ENCODE data around the gene DIAPH3.

Gene DIAPH3

DNA sequence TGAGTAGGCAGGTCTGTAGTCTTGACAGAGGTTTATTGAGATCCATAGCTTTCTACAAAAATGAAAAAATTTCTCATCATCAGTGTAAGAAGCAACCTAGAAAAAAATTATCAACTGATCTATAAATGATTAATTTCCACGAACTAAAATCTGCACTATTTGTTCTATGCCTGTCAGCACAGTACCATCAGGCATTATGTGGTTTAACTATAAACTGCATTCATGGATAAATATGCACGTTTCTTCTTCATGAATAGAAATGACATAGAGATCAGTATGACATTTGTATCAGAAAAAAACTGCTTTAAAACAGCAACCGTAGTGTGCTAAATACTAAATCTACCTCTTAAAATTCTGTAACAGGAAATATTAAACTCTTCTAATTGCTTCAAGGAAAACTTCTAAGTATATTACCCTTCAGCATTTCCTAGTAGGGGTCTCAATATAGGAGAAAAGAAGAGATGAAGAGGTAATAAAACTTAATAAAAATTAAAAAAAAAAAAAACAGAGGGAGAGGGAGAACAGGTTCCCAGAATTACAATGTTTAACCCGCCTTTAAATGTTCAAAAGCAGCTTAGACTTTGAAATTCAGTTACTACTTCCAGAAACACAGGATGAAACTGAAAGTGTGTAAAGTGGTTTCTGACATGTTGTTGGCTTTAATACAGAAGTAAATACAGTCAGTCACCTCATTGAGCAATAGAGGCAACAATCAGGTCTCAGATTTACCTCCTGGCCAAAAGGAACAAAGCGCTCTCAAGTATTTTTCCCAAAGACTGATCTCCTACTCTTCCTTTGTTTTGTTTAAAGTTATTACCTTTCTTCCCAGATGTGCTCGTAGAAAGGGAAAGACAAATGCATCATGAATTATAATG, 144.4 kb downstream of the DIAPH3 start:
- DNase-seq (ENCODE audit: low spot score), result no peak

DNA sequence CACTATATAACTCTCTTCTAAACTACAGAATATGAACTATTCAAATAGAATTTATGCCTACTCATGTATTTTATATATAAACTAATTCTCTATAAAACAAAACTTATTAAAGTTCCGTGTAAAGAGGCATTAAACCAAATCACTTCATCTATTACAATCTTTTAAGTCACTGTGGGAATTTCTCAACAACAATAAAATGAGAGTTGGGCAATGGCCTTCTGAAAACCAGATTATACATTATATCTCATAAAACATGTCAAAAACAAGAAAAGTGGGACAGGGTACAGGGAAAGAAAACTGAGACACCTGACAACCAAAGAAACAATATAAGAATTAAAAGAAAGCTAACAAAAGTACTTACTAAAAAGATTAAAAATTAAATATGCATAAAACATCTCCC, 145.2 kb downstream of the DIAPH3 start:
- no peak for DNase-seq (ENCODE audit: low spot score)

DNA sequence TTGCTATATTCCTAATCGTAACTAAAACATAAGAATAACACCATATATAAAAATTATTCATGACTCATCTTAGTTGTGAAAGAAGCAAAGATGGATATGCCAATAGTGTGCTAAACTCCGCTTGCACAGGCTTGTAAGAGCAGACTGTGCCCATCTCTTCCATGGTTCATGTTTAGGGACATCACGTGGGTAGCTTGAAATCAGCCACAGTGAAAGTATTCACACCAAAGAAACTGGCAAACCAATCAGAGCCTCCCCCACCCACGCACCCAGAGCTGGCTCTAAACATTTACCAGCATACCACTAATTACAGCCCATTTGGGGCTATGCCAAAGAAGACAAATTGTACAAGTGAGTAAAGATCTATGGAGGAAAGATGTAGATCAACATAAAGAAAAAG, 147.5 kb downstream of the DIAPH3 start:
- DNase-seq (ENCODE audit: low spot score), result no peak

DNA sequence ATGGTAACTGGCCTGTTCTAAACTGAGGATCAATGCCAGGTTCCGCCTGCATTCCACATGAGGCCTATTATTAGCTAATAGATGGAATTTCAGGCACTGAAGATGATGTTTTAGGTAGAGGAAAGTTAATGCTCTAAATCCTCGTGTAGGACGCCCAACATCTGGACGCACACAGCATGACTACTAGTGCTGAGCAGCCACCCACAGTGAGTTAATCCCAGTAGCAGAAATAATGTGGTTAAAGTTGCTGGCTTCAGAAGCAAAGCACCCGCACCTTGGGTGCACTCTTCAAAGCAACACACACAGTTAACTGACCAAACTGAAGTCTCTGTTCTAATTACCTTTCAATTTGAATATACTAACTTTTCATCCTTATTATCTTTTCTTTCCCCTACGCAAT, 150.6 kb downstream of the DIAPH3 start:
- DNase-seq (ENCODE audit: low spot score), result no peak

DNA sequence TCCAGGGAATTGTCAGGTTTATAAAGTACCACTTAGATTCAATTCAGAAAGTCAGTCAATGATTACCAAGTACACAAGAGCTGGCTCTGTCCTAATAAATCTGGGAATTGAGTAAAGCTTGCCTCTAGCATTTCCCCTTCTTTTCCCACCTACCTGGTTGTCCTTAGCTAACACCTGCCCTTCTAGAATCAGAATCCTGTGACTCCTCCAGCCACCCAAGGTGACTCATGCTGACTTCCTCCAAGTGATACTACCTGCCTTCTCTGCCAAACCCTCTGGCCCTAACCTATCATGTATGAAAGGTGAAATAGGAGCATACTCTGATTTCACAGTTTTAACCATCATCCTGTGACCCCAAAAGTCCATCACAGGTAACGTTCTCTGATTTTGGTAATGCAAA, 151.2 kb downstream of the DIAPH3 start:
- DNase-seq (ENCODE audit: low spot score), result peak; percentile 45

DNA sequence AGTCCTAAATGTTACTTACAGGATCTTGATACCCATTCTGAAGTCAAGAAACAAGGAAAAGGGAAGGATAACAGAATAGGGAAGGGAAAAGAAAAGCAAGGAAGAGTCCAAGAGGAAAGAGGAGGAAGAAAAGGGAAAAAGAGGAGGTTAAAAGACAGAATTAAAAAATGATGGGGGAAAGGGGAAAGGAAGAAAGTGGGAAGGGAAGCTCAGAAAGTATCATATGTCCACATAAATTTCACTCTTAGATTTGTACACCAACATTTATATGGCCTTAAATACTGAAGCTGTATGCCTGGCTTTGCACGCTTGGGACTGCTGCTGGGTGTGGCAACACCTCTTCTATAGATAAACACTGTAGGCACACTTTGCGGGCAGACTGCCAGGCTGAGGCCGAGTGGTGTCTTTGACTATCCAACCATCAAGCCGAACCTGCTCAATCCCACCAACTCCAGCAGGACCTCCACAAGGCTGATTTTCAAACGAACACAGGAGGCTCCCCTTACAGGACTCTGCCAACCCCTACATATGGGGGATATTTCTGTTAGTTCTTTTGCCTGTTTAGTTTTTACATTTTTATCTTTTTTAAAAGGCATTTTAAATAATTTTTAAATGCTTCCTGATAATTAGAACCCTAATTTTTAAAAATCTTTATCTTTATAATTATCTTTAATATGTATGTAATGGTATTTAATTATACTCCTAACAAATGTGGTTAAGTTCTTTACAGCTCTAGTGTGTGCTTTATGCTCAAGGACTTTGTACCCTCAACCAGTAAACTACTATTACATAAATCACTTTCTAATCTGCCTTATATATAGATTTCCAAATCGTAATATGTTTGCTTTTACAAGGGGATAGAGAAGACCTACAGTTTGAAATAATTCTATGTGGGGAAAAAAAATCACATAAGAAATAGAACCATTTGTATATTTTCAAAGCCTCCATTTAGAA, 154.2 kb downstream of the DIAPH3 start:
- peak; percentile 77 for DNase-seq (ENCODE audit: low spot score)

DNA sequence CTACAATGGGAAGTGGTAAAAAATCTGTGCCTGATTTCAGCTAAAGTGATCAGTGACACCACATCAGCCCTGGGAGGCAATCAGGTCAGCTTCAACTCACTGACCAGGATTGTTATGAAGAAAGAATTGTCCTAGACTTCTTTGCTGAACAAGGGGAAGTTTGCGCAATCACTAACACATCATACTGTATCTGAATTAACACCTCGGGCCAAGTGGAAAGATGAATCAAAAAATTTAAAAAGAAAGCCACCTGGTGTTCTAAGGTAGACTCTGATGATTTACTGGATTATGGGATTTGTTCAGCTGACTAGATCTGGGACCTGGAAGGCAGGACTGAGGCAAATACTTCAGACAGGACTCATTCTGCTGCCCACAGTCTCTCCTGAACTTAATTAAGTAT, 161.8 kb downstream of the DIAPH3 start:
- DNase-seq (ENCODE audit: low spot score), result no peak

DNA sequence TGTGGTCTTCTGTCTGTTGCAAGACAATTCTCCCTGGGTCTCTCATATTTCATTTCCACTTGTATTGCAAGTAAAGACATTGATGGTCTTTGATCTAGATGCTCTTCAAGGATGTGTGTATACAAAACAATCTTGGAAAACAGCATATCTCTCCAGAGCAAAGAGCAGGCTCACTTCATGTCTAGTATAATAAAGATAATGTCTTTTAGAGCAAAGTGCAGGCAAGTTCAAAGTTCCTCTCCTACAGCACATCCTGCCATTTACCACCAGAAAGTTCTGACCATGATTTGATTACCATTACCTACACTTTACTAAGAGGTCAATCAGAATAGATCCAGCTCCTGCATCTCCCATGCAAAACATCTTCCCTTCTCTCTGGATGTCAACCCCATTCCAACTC, 162.8 kb downstream of the DIAPH3 start:
- DNase-seq (ENCODE audit: low spot score), result no peak

DNA sequence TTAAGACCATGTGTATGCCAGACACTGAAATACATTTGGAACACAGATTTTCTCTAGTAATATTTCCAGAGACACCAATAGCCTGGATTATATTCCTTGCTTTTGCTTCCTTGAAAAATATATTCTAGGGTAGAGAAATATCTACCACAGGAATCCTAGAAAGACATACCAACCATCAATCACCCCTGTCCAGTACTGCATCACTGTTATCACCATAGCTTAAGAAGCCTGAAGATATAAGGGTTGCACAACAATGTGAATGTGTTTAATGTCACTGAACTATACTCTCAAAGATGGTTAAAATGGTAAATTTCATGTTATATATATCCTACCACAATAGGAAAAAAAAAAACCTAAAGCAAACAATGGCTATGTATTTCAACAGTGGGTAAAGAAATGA, 163.6 kb downstream of the DIAPH3 start:
- DNase-seq (ENCODE audit: low spot score), result no peak

DNA sequence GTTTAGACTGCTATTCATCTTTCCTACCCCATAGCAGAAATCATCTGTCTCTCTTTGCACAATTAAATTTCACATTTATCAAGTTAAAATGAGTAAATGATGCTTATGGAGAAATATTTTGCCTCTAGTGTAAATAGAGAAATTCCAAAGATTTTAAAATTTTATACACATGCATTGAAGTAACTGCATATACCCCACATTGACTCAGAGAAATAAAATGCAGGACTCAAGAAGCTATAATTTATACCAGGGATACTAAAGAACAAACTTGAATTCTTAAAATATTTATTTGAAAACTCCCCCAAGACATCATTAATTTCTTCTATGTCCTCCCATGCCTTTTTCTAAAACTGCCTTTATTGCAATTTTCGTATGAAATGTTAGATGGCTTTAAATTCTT, 165.8 kb downstream of the DIAPH3 start:
- DNase-seq (ENCODE audit: low spot score), result no peak

DNA sequence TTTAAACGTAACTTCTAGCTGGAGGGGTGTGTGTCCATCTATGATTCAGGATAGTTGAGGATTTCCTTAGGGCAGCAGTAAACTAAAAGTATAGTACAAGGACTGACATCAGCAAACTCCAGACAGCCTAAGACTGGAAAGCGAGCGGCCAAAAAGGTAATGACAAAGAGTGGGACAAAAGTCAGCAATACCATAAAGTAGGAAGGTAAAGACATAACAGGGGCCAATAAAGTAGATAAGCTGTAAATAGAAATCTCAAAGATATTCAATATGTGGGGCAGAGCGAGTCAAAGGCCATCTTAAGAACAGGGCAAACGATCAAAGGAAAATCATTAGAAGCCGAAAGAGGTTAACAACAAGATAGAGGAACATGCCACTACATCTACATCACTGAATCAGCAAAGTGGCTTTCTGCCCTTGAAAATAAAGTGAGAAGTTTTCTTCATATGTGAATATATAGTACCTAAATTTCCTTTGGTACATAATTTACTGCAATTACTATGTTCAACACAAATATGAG, 167.2 kb downstream of the DIAPH3 start:
- no peak for DNase-seq (ENCODE audit: low spot score)

DNA sequence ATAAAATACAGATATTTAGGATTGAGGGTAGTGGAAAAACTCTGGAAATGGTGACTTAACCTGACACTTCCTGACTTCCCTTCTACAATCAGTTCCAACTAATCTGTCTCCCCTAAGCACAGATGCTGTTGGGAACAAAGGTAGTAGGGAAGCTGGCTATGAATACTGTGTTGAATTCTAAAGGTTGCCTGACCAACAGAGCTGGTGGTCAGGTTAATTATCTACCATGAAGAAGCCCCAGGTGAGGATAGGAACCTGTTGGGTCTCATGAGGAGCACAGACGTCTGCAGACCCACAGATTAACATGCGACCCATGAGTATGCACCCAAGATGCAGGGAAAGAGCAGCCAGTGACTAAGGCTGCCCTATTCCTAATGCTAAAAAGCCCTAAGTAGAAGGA, 172.3 kb downstream of the DIAPH3 start:
- no peak for DNase-seq (ENCODE audit: low spot score)

DNA sequence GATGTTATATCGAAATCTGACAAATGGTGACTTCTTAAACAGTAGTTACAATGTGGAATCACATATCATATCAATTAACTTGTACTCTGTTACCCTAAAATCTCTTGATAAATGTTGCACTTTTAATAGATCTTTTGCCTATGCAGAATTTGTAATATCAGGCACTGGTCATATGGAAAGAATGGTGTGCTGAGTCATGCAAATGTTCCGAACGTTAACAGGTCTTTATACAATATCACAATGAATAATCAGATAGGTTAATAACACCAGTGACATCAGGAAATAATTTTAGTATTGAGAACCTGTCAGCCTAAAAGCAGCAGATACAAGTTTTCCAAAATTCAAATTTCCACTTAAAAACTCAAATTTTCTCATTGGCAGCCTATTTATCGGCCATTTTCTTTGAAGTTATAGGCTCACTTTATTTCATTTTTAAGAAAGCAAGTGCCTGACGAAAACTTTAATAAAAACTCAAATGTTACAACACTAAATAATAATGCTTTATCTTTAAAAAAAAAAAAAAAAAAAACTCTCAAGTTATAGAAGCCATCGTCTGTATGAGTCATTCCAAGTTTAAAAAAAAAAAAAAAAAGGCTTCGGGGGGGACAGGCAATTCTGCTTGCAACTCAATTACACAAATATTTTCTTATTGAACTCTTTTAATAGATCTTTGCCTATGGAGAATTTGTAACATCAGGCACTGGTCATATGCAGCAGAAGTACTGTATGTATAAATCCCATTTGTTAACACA, 180.9 kb downstream of the DIAPH3 start:
- DNase-seq (ENCODE audit: low spot score), result no peak

DNA sequence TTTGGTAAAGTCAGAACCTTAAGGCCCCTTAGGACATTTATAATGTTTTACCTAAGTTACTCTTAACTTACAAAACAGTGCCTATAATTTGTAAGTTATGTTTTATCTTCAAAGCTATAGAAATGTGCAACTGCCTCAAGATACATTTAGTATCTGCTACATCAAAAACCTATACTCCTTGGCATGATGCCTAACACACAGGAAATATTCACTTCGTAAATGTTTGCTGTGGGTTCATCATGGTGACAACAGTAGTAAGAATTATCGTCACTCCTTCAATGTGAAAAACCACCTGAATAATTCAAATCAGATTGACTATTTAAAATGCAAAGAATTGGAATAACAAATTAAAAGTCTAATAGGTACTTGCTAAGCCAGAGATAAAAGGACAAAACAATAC, 184.1 kb downstream of the DIAPH3 start:
- DNase-seq (ENCODE audit: low spot score), result no peak

DNA sequence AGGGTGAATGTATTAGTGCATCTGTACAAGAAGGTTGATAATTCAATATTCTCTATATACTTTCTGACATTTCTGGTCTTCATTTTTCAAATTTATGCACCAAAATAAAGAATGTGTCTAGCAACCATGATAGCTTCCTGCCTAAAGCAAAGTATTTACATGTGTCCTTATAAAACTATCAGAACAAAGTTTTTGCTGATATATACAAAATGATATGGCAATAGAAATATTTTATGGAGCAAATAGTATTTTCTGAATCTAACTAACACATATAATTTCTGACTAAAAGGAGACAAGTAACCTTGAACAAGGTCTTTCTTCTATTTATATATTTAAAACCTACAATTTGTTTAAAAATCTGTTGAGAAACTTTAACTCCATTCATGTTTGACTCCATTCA, 184.9 kb downstream of the DIAPH3 start:
- no peak for DNase-seq (ENCODE audit: low spot score)

DNA sequence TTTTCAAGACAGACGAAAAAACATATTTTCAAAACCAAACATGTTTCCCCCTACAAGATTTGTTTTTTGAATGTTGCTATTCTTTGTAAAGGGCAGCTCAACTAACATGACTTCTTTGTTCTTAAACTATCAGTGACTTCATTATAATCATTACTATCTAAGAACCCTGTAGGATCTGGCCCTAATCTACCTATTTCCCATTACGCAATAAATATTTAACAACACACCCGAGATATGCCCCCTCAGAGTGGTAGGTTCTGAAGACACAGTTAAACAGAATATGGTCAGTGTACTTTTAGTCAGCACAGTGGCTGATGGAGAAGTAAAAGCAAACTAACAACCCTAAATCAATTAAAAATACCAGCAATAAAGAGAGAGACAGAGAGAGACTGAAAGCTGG, 186.9 kb downstream of the DIAPH3 start:
- no peak for DNase-seq (ENCODE audit: low spot score)

DNA sequence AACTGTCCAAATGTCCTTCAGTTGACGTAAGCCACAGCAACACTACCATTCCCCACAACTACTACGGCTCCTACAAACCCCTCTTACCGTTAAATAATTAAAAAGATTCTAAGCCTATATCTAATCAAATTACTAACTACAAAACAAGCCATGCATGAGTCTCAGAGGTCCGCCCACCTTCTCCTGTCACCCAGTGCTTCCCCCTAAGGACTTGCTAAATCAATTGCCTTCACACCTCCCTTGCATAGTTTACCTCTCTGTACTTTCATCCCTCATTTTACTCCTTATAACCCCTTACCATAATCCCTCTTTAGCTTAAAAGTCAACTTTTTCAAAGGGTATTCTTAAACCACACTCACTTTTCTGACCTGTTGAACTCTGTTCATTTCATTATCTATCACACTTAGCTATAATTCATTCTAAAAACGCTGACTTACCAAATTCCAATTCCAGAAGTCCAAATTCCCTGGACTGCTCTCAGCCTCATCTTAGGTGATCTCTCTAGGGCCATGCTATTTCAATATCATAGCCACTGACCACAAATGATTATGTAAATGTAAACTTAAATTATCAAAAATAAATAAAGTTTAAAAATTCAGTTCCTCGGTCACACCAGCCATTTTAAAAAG, 187.8 kb downstream of the DIAPH3 start:
- DNase-seq (ENCODE audit: low spot score), result no peak

DNA sequence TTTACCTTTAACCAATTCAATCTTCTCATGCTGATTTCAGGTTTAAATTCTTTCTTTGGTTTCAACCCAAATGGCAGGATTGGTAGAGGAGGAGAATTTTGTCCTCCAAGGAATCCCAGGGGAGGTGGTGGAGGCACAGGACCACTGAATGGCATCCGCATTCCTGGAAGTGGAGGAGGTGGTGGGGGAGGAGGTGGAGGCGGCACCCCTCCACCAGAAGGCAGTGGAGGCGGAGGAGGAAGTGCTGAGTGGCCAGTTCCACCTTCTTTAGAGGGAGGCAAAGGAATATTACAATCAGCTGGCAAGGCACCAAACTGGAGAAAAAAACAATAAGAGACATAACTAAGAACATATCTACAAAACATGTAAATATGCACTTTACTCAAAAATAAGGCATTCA, 192.9 kb downstream of the DIAPH3 start:
- no peak for DNase-seq (ENCODE audit: low spot score)

DNA sequence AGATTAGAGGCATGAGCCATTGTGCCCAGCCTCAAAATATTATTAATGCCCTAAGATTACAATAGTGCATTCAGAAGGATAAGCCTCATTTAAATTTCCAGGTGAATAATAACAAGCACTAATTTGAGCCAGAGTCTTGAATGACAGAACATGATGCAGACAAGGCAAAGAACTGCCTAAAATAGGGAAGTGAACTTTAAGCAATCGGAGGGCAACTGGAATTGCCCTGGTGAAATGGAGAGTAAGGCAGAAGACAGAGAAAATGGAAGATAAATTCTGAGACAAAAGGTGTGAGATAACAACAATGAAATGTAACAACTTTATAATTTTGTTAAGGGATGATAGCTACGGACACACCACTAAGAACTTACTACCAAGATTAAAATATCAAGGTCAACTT, 199.9 kb downstream of the DIAPH3 start:
- DNase-seq (ENCODE audit: low spot score), result no peak

DNA sequence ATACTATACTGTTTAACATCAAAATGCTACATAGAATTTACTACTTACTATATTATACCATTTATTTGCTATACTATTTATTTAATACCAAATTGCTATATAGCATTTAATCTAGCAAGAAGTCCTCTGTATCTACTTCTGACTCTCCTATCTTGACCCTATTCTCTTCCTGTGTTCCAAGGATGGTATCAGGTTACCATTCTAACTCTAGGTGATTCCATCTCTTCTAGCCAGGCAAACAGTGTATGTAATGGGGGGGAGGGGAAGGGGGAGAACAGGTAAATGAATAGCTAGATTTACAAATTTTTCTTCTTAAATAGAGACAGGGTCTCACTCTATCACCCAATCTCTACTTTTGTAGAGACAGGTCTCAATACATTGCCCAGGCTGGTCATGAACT, 200.3 kb downstream of the DIAPH3 start:
- no peak for DNase-seq (ENCODE audit: low spot score)

DNA sequence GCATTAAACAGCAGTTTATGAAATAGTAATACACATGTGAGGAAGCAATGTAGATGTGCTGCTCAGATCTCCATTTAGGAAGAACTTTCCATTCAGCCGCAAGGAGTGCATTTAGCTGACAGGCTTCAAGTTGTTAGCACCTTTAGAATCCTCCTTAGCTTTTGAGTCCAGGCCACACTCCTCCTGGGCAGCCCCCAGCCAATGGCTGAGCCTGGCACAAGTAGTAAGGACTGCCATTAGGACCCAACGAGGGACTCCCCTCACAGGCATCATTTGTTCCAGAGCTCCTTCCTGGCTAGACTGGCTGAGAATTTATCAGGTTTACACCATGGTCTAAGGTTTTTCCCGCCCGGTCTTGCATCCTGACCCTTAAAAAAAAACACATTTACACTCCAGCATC, 201.4 kb downstream of the DIAPH3 start:
- no peak for DNase-seq (ENCODE audit: low spot score)

DNA sequence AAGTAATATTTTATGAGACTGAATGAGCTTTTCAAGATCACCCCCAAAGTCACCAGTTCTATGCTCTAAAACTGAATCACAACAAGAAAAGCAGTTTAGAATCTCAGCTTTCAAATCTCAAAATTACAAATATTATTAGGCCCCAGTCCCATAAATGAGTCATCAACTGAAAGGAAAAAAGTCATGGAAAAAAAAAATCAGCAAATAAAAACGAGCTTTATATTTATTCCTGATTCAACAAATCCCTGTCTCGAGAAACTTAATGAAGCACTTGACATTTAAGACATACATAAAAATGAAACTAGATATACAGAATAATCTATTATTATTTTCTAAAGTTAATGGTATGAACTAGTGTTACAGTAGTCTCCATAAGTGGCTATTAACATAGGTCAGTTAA, 203.0 kb downstream of the DIAPH3 start:
- no peak for DNase-seq (ENCODE audit: low spot score)

All from LoVo (cell line).